Measurements from ENCODE around the gene ALDOB. TPM values are rescaled to one million over a fixed set of nuclear protein-coding genes. Genes with fewer than 3 reads are reported as not detected.

The ALDOB gene
- total RNA-seq, 1 experiment from 2014 or later, result 1.2 TPM

- Histone ChIP-seq H3K9me3 (ENCODE audit: control insufficient read depth in 1 of 2, insufficient read depth in 1 of 2, low read depth in 1 of 2, low read length in 2 of 2) (no peaks in the 10 kb centered on the region), H3K9ac (ENCODE audit: low read length) (no peak overlapping the region), H3K27ac (ENCODE audit: low read depth, low read length) (no peak overlapping the region), H3K4me1 (ENCODE audit: control insufficient read depth in 1 of 2, insufficient read depth in 2 of 2, low read length in 2 of 2) (peaks cover 0 to 6% of the 10 kb centered on the region in 2 experiments; a peak in 2 of 4 replicates), H3K9me2 (ENCODE audit: insufficient read depth) (no peaks in the 10 kb centered on the region), H3K4me3 (replicated peaks in 1 of 2; ENCODE audit: low read depth in 1 of 2, low read length in 2 of 2) (no peak overlapping the region), H2AFZ (ENCODE audit: low read depth, low read length, poor library complexity, severe bottlenecking) (no peak overlapping the region), H3K79me2 (ENCODE audit: insufficient read depth, low read length) (no peaks in the 10 kb centered on the region), H4K20me1 (ENCODE audit: insufficient read depth) (no peaks in the 10 kb centered on the region), H3K36me3 (ENCODE audit: control insufficient read depth in 1 of 2, insufficient read depth in 2 of 2, low read length in 2 of 2) (no peaks in the 10 kb centered on the region), H3K4me2 (ENCODE audit: low read length) (no peak overlapping the region), H3K27me3 (ENCODE audit: insufficient read depth, low read length) (no peaks in the 10 kb centered on the region)
- POLR2A ChIA-PET, result no interaction called here
- CTCF ChIA-PET, result no interaction called here
- RAD21 ChIA-PET (ENCODE audit: low non-redundant PET in 1 of 2, low total read pairs in 2 of 2, uncharacterized antibody in 2 of 2, unreplicated experiment in 2 of 2), result no interaction called here
- BruUV-seq (replicated peaks), result no TSS peak
- intact Hi-C loops (cut with micrococcal nuclease), result loop anchor here (10.0 kb wide), 1 partner anchor 279 kb away; no protein-coding TSS in a partner anchor
- TF ChIP-seq CEBPB (IDR thresholded peaks at IDR 0.05; ENCODE audit: low read depth), result no peak
- TF ChIP-seq POLR2A (IDR thresholded peaks at IDR 0.05; ENCODE audit: borderline replicate concordance, extremely low read depth, insufficient read depth, insufficient read length), result no peak
- TF ChIP-seq JUND (IDR thresholded peaks at IDR 0.05), result no peak
- TF ChIP-seq SIN3A (IDR thresholded peaks at IDR 0.05; ENCODE audit: low read depth), result no peak
- TF ChIP-seq MAX (IDR thresholded peaks at IDR 0.05), result no peak
- TF ChIP-seq CBX3 (IDR thresholded peaks at IDR 0.05; ENCODE audit: low read depth), result no peak
- no peak for TF ChIP-seq ZFX (IDR thresholded peaks at IDR 0.05)
- no peak for TF ChIP-seq POLR2AphosphoS5 (IDR thresholded peaks at IDR 0.05; ENCODE audit: low read depth, low read length)
- TF ChIP-seq FOSL1 (IDR thresholded peaks at IDR 0.05; ENCODE audit: low read depth), result no peak
- DNase-seq (ENCODE audit: low read depth, low spot score) (no peak), ATAC-seq (no peak)
Measured at GRCh38 chr9:101445353-101446029, 9.9 kb upstream of the ALDOB start.

GRCh38 chr9:101443364-101443771 is 7.8 kb upstream of the ALDOB start:
- Histone ChIP-seq H3K9me3 (ENCODE audit: control insufficient read depth in 1 of 2, insufficient read depth in 1 of 2, low read depth in 1 of 2, low read length in 2 of 2) (no peaks in the 10 kb centered on the region), H2AFZ (ENCODE audit: low read depth, low read length, poor library complexity, severe bottlenecking) (no peak overlapping the region), H3K27me3 (ENCODE audit: insufficient read depth, low read length) (no peaks in the 10 kb centered on the region), H3K4me1 (ENCODE audit: control insufficient read depth in 1 of 2, insufficient read depth in 2 of 2, low read length in 2 of 2) (no peaks in the 10 kb centered on the region), H3K36me3 (ENCODE audit: control insufficient read depth in 1 of 2, insufficient read depth in 2 of 2, low read length in 2 of 2) (no peaks in the 10 kb centered on the region), H3K9me2 (ENCODE audit: insufficient read depth) (no peaks in the 10 kb centered on the region), H3K27ac (ENCODE audit: low read depth, low read length) (no peak overlapping the region), H3K79me2 (ENCODE audit: insufficient read depth, low read length) (no peaks in the 10 kb centered on the region), H3K9ac (ENCODE audit: low read length) (no peak overlapping the region), H4K20me1 (ENCODE audit: insufficient read depth) (no peaks in the 10 kb centered on the region), H3K4me2 (ENCODE audit: low read length) (no peak overlapping the region), H3K4me3 (replicated peaks in 1 of 2; ENCODE audit: low read depth in 1 of 2, low read length in 2 of 2) (no peak overlapping the region)
- BruUV-seq (replicated peaks), result no TSS peak
- no peak for ATAC-seq
- intact Hi-C loops (cut with micrococcal nuclease), result loop anchor here (10.0 kb wide), 1 partner anchor 281 kb away; no protein-coding TSS in a partner anchor
- DNase-seq (ENCODE audit: low read depth, low spot score), result no peak
- POLR2A ChIA-PET, result no interaction called here
- CTCF ChIA-PET, result no interaction called here
- no peak for TF ChIP-seq RAD21 (IDR thresholded peaks at IDR 0.05; ENCODE audit: low read depth)
- TF ChIP-seq SP1 (IDR thresholded peaks at IDR 0.05; ENCODE audit: low read depth), result no peak
- no peak for TF ChIP-seq TCF7L2 (IDR thresholded peaks at IDR 0.05; ENCODE audit: borderline replicate concordance, extremely low read depth, insufficient read depth, insufficient read length)
- no peak for TF ChIP-seq YY1 (IDR thresholded peaks at IDR 0.05; ENCODE audit: extremely low read depth, insufficient replicate concordance, low read depth, low read length)
- TF ChIP-seq EZH2phosphoT487 (IDR thresholded peaks at IDR 0.05; ENCODE audit: borderline replicate concordance), result no peak
- RAD21 ChIA-PET (ENCODE audit: low non-redundant PET in 1 of 2, low total read pairs in 2 of 2, uncharacterized antibody in 2 of 2, unreplicated experiment in 2 of 2), result no interaction called here
